GM12865 (cell line): Measurements from ENCODE around the gene TRAM2.

Source experiments
- DNase-seq: peaks from one replicate; pipeline ENCODE4 v3.0.0; 2010; ENCODE audit warnings: low read depth
- H3K4me3 ChIP-seq: 2 replicates; pipeline ENCODE4 v1.5.1; 2011; ENCODE audit warnings: mild to moderate bottlenecking, low read depth, low read length, control low read depth
- TF ChIP-seq, protein P1 (sequence below): IDR thresholded peaks from 2 replicates; pipeline ENCODE4 v1.5.1; 2011; ENCODE audit warnings: low read length, control low read depth, low read depth, inconsistent platforms; ENCODE audit not compliant: insufficient read depth; ENCODE audit errors: missing control alignments

Gene TRAM2

DNA sequence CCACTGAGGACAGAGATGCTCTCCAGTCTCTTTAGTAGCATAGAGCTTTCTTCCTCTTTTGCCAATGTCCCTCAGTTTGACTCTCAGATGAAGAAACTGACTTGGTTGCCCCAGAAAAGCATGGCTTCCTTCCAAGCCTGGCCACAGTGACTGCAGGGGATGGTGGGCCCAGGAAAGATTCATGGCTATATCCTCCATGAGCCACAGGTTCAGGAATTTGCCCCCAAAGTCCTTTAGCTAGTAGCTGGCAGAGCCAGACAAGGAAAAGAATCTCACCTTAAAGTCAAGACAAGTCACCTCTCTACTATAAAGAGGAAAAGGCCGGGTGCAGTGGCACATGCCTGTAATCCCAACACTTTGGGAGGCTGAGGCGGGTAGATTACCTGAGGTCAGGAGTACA lies 43.4 kb downstream of the TRAM2 start:
- TF ChIP-seq, protein P1, sequence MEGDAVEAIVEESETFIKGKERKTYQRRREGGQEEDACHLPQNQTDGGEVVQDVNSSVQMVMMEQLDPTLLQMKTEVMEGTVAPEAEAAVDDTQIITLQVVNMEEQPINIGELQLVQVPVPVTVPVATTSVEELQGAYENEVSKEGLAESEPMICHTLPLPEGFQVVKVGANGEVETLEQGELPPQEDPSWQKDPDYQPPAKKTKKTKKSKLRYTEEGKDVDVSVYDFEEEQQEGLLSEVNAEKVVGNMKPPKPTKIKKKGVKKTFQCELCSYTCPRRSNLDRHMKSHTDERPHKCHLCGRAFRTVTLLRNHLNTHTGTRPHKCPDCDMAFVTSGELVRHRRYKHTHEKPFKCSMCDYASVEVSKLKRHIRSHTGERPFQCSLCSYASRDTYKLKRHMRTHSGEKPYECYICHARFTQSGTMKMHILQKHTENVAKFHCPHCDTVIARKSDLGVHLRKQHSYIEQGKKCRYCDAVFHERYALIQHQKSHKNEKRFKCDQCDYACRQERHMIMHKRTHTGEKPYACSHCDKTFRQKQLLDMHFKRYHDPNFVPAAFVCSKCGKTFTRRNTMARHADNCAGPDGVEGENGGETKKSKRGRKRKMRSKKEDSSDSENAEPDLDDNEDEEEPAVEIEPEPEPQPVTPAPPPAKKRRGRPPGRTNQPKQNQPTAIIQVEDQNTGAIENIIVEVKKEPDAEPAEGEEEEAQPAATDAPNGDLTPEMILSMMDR = no peak
- DNase-seq = no peak
- H3K4me3 ChIP-seq = no peak overlapping the region

DNA sequence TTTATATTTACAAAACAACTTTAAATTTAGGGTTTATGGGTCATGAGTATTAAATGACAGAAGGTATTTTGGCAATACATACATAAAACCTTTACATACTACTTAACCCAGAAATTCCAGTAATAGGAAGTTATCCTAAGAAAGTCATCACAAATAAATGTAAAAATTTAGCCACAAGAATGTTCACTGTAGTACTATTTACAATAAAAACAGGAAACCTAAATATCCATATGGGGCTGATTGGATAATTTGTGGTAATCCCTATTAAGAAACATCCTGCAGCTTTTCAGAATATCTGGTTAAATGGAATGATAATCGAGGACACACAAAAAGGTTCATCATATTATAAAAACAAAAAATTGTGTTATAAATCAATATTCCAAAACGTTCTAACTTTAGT lies 44.4 kb downstream of the TRAM2 start:
- DNase-seq = no peak
- TF ChIP-seq, protein P1 = no peak
- H3K4me3 ChIP-seq = no peak overlapping the region

DNA sequence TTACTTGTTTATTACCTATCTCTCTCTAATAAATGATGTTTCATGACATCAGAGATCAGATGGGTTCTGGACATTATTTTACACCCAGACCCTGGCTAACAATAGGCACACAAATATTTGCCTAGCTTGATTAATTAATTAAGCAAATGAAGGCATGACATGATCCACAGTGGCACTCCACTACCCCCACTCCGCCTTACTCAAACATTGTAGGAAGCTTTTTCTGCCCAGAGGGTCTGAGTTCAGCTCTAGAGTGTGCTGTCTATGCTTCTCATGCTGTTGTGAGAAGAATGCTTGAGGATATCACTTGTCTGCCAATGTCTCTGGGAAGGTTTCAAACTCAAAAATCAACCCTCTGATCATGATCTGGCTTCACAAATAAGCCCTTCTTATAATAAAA lies 45.0 kb downstream of the TRAM2 start:
- no peak overlapping the region for H3K4me3 ChIP-seq
- TF ChIP-seq, protein P1 = no peak
- DNase-seq = no peak

DNA sequence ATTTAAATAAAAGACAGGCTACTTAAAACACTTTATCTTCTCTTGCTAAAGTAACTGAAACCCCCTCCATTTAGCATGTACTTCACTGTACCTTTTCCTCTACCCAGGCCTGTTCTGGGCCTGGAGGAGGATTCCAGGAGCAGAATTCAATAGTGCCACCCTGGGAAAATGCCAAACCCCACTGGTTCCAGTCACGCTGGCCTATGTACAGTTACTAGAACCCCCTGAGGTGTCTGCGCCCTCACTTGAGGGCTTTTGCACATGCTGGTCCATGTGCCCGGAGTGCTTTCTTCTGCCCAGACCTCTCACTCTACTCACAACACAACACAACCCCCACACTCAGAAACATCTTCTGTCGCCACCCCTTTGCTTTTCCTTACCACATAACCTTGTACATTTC lies 45.5 kb downstream of the TRAM2 start:
- TF ChIP-seq, protein P1 = no peak
- H3K4me3 ChIP-seq = no peak overlapping the region
- DNase-seq = no peak

DNA sequence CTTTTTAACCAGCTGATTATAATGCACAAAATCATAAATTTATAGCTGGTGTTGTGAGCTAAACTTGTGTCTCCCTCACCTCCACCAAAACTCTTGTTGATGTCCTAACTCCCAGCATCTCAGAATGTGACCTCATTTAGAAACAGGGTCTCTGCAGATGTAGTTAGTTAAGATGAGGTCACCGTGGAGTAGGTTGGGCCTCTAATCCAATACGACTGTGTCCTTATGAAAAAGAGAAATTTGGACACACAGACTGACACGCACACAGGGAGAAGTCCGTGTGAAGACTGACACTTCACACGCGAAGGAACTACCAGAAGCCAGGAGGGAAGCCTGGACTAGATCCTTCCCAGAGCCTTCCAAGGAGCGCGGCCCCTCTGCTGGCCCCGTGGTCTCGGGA lies 46.5 kb downstream of the TRAM2 start:
- no peak for DNase-seq
- no peak overlapping the region for H3K4me3 ChIP-seq
- TF ChIP-seq, protein P1 = no peak

DNA sequence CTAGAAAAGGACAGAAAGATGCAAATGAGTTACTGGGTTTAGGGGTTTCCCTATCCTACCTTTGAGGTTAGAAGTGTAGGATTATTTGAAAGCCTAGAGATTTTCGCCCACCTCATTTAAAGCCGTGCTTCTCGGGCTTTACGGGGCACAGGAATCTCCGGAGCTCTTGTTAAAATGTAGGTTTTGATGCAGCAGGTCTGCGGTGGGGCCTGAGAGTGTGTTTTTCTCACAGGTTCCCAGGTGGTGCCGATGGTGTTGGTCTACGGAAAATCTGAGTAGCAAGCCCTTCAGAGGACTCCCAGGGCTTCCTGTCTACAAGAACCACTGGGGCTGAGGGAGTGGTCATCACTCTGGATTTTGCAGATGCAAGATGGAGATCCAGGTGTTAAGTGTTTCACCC lies 47.5 kb downstream of the TRAM2 start:
- TF ChIP-seq, protein P1 = no peak
- no peak overlapping the region for H3K4me3 ChIP-seq
- peak; percentile 49 for DNase-seq

DNA sequence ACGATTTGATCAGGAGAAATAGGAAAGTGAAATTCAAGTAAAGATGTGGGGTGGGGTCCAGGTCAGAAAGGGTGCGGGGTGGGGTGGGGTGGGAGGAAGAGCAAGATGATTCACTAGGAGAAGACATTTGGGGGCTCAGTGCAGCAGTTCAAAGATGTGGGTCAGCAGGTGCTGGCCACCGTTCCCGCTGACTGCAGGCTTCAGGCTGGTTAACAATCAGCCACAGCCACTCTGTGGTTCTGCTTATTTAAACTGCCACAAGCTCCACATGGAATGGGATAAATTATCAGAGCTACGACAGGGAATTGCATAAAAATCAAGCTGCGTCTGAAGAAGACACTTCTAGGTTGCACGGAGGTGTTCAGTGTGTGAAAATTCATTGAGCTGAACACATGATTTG lies 49.4 kb downstream of the TRAM2 start:
- no peak for DNase-seq
- TF ChIP-seq, protein P1 = no peak
- no peak overlapping the region for H3K4me3 ChIP-seq
